ENCODE results near the gene ADGRA1.

ADGRA1 gene

DNA sequence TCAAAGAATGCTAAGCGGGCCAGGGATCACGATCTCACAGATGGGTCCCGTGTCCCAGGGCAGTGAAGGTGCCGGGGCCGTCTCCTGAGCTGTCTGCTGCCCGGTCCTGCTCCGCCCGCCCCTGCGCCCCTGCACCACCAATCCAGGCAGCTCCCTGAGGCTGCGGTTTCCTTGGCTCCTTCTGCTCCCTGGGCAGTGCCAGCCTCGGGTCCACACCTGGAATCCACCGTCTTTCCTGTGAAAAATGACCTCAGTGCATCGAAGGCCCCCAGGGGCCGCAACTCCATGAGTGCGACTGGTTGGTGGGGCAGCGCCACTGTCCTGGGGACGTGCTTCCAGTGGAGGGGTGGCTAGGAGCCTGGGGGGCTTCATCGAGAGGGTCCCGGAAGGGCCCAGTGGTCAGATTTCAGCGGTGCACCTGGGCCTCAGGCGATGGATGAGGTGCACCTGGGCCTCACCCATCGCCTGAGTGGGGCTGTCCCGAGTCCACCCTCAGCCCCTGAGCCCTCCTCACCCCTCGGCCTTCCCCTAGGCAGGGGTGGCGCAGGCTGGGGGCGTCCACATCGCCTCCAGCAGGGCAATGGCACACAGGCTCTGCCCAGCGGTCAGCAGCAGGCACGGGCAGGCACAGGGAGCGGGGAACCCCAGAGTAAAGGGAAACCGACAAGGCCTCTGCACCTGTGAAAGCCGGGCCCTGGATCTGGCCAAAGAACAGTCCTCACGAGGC is 27.2 kb downstream of the ADGRA1 start:
- DNase-seq, result no peak

DNA sequence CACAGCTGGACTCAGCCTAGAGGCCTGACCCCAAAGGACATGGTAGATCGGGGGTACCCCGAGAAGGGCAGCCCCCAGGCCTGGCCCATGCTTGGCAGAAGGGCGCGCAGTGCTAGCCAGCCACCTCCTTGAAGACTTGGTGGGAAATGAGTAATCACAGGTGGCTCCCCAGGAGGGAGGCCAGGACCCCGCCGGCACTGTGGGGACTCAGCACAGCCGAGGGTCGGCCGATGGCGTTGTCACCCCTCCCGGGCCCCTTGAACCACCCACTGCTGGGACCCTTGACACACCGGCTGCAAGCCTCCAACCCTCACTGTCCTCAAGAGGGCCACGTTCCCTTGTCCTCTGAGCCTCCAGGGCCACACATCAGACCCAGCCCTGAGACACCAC is 27.7 kb downstream of the ADGRA1 start:
- DNase-seq, result no peak

DNA sequence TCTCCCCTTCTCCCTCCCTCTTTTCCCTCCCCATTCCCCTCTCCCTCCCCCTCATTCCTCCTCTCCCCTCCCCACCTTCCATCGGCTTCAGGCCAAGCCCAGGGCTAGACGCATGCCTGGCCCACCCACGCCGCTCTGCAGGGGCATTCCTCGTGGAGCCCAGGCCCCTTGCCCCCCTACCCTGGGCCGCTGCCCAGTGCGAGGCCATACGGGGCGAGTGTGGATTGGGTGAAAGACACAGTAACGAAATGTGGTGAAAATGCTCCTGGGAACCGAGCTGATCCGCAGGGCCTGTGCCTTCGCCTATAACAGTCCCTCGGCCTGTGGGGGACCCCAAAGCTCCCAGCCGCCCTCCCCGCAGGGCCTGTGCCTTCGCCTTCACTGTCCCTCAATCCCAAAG is 28.3 kb downstream of the ADGRA1 start:
- DNase-seq, result no peak

DNA sequence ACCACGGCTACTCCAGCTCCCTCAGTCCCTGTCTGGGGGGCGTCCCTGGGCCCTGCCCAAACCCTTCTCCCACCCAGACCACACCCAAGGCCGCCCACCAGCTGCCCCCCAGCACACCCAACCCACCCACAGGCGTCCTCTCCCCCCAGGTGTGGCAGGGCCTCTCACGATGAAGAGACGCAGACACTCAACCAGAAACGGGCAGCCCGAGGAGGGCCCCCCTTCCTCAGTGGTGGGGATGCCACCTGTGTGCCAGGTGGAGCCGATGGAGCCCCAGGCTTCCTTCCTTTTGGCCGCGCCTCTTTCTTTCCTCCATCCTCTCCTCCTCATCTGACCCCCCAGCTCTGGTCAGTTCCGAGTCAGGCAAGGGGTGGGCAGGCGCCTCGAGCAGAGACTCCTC is 28.7 kb downstream of the ADGRA1 start:
- DNase-seq, result no peak

DNA sequence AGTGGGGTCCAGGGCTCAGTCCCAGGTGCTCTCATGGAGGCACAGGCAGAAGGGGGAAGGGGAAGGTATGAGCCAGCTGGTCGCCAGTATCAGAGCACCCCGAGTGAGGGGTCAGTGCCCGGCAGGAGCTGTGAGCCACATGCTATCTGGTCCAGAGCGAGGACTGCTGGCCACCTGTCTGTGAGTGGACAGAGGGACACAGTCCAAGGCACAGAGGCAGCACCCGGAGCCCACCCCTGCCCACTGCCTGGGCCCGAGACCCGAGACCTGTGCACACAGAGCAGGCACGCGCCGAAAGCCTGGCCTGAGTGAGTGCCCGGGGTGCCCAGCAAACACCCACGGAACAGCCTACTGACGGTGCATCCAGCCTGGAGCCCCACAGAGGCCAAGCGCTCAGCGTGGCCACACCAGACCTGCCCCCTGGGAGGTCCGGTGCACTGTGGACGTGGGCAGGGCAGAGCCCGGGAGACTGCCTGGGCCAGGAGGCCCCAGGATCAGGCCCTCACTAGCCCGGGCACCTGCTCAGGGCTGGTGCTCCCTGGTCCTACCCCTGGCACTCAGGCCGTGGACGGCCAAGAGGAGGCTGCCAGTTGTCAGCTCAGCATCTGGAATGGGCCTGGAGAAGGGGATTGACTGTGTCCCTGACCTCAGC is 29.4 kb downstream of the ADGRA1 start:
- no peak for DNase-seq

DNA sequence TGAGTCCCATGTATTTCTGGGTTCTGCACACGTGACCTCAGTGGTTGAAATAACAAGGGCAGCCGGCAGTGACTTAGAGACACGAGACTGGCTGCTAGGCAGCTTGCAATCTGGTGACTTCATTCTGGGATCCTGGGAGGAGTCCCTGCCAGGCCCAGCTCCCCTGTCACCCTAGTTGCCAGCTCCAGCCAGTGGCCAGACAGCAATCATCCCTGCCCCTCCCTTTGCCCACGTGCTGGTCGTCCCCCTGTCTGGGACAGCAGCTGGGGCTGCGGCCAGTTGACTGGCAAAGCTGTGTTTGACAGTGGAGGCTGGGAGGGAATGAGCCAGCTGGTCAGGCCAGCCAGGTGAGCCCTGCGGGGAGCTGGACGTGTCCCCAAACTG is 30.0 kb downstream of the ADGRA1 start:
- DNase-seq, result no peak

DNA sequence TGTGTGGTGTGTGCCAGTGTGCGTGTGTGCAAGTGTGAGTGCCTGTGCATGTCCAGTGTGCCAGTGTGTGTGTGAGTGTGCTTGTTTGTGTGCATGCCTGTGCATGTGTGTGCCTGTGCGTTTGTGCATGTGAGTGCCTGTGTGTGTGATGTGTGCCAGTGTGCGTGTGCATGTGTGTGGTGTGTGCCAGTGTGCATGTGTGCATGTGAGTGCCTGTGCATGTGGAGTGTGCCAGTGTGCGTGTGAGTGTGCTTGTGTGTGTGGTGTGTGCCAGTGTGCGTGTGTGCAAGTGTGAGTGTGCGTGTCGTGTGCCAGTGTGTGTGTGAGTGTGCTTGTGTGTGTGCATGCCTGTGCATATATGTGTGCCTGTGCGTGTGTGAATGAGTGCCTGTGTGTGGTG is 33.8 kb downstream of the ADGRA1 start:
- DNase-seq, result no peak

DNA sequence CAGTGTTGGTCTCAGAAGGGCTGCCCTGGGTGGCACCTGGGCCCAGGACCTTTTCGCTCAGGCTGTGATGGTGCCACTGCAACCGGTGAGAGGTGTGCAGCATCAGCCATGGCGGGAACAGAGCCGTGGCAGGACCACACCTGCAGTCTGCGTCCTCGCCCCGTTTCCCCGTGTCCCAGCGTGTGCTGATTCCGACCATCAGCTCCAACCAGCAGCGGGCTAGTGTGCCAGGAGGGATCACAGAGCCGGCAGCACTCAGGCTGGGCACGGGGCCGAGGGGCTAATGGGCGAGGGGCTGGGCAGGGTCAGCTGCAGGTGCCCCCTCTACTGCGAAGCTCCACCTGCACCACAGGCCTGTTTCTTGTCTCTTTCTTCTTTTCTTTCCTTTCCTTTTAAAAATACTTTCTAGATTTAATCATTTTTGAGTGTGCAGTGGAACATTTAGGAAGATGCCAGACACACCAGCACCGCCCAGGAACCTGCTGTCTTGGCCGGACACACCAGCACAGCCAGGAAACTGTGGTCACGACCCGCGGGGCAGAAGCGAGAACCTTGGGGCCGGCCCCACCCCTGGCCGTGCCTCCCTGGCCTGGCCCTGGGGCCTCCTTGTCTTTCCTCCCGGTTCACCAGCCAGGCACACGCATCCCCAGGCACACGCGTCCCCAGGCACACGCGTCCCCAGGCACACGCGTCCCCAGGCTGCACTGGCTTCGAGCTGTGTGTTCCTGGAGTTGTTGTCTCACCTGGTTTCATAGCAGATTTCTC is 34.6 kb downstream of the ADGRA1 start:
- no peak for DNase-seq

DNA sequence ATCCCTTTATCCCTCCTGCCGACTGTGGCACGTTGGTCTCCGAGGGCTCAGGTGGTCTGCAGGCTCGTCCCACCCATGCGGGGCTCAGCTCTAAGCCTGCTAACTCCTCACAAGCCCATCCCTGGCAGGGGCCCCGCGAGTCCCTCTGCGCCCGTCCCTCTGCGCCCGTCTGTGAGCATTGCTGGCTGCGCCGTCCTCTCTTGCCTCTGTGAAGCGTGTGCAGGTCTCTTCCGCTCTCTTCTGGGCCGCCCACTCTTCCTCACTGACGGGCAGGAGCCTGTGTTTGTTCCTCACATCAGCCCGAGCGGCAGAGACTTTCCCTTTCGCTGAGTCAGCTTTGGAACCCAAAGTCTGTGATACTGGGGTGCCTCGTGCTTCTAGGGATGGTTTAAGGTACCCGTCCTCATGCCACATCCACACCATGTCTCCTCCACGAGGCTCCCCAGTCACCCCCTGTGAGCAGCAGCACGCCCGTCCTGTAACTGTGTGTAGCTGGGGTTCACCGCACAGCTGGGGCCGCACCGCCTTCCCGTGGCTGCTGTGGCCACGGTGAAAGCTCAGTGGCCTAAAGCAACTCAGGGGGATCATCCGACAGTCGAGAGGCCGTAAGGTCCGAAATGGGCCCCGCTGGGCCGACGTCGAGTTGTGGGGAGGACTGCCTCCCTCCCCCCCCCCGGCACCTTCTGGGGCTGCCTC is 35.5 kb downstream of the ADGRA1 start:
- no peak for DNase-seq

DNA sequence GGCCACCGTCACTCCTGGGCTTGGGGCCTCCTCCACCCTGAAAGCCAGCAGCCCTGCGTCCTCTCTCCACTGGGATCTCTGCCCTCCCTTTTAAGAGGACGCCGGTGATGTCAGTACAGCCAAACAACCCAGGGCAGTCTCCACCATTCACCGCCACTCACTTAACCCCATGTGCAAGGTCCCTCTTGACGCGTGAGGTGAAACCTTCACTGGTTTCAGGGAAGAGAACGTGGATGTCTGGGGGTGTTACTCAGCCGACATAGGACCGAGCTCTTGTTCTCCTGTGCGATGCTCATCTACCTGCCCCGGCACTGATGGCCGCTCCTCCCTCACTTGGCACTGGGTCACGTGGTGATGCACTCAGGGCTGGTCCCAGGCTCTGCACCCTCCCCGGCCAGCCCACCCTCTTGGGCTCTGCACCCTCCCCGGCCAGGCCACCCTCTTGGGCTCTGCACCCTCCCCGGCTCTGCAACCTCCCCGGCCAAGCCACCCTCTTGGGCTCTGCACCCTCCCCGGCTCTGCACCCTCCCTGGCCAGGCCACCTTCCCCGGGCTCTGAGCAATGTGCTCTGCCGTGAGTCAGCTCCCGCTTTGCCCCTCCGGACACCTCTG is 36.1 kb downstream of the ADGRA1 start:
- DNase-seq, result no peak

DNA sequence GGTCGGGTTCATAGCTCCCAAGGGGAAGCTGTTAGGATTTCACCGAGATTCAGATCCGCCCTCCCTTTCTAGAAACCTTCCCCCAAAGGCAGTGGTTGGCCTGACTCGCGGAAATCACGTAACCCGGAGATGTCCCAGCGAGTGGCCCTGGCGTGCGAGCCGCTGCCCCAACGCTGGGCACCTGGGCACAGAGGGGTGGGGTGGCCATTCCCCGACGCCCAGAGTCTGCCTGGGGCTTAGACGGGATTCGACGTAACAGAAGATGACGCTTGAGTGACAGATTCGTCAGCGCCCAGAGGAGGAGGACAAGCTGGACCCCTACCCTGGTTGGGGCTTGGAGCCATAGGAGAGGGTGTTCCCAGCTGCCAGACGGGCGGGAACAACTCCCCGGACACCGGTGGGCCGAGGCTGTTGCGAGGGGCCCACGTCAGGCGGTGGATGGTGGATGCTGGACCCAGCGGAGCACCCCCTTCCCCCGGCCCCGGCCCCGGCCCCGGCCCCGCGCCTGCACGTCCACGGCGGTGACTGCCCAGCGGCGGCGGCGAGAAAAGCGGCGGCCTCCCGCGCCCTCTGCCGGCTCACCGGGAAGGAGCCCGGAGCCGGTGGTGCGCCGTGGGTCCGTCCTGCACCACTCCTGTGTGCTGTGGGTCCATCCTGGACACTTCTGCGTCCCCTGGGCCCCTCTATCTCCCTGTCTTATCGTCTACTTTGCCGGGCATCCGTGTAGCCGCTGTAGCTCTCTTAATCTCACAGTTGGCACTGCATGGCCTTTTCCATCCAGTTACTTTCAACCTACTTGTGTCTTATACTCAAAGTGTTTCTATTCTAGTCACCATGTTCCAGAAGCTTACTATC is 36.9 kb downstream of the ADGRA1 start:
- no peak for DNase-seq

DNA sequence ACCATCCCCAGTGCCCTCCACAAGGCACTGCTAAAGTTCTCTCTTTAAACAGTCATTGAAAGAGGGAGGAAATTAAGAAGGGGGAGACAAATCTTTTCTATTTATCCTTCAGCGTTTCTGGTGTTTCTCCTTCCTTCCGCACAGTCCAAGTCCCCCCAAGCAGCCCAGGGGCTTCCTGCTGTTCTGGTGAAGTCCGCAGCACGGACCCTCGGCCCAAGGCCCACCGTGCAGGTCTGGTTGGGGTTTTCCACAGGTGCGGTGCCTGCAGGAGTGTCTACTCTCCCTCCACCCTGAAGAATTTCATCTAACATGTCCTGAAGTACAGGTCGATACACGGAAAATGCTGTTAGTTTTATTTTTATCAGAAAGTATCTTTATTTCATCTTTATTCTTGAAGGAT is 38.2 kb downstream of the ADGRA1 start:
- DNase-seq, result no peak

DNA sequence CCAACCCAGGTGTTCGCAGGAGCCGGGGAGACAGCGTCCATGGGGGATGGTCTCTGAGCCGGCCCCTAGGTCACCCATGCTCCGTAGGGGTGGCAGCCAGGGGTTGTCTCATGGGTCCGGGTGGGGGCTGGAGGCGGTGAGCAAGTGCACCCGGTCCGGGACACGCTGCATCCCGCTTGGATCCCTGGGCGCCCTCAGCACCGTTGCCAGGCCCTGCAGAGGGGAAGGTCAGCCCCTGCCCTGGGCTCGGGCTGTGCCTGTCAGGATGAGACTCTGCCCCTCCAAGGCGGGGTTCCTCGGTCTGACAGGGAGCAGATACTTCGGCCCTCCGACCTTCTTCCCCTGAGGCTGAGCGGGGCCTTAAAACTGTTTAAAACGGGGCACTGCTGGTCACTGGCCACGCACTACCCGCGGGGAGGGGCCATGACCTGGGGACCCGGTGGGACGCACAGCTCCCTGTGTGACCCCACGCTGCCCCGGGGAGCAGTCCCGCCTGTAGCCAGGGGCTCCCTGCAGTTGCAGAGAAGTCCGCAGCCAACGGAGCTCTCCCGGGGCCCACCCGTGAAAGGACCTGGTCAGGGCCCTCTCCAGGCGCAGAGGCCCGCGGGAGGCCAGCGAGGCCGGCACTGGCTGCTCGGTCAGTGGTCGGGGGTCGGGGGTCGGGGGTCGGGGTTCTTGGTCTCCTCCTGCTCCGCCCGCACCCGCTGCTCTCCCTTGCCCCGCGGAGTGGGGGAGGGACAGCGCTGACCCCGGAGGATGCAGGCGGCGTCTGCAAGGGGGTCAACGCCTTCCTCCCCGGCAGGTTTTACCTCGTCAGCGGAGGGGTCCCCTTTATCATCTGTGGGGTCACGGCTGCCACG is 38.9 kb downstream of the ADGRA1 start:
- DNase-seq, result no peak

DNA sequence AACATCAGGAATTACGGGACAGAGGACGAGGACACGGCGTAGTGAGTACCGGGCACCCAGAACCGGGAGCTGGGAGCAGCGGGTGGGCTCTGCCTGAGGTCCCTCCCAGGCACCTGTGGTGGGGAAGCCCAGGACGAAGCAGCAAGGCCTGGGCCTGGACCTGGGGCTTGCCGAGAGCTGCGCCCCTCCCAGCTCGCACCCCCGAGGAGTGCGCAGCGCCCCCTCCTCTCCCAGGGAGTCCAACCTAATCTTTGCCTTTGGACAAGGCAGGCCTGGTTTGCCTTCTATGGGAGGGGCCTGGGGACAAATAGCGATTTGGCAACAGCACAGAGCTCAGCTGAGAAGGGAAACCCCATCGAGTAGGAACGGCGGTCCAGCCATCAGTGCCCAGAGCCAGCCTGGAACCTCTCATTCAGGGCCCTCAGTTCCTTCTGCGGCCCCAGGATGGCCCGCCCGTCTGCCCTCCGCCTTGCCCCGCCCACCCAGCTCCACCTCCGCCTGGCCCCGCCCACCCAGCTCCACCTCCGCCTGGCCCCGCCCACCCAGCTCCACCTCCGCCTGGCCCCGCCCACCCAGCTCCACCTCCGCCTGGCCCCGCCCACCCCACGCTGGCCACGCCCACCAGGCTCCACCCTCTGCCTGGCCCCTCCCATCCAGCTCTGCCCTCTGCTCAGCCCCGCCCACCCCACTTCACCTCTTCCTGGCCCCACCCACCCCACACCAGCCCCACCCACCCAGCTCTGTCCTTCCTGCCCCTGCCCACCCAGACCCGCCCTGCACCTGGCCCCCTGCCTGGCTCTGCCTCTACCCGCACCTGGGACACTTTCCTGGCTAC is 39.8 kb downstream of the ADGRA1 start:
- no peak for DNase-seq

DNA sequence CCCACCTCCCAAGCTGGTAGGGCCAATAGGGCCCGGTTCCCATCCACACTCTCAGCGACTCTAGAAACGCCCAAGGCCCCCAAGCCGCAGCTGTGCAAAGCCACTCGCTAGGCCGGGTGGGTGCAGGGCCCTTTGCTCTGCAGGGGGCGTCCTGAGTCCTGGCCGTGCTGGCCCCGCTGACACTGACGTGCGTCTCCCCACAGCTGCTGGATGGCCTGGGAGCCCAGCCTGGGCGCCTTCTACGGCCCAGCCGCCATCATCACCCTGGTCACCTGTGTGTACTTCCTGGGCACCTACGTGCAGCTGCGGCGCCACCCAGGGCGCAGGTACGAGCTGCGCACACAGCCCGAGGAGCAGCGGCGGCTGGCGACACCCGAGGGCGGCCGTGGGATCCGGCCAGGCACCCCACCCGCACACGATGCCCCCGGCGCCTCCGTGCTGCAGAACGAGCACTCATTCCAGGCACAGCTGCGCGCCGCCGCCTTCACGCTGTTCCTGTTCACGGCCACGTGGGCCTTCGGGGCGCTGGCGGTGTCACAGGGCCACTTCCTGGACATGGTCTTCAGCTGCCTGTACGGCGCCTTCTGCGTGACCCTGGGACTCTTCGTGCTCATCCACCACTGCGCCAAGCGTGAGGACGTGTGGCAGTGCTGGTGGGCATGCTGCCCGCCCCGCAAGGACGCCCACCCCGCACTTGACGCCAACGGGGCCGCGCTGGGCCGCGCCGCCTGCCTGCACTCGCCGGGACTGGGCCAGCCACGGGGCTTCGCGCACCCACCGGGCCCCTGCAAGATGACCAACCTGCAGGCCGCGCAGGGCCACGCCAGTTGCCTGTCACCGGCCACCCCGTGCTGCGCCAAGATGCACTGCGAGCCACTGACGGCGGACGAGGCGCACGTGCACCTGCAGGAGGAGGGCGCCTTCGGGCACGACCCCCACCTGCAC is 40.7 kb downstream of the ADGRA1 start:
- DNase-seq, result no peak

DNA sequence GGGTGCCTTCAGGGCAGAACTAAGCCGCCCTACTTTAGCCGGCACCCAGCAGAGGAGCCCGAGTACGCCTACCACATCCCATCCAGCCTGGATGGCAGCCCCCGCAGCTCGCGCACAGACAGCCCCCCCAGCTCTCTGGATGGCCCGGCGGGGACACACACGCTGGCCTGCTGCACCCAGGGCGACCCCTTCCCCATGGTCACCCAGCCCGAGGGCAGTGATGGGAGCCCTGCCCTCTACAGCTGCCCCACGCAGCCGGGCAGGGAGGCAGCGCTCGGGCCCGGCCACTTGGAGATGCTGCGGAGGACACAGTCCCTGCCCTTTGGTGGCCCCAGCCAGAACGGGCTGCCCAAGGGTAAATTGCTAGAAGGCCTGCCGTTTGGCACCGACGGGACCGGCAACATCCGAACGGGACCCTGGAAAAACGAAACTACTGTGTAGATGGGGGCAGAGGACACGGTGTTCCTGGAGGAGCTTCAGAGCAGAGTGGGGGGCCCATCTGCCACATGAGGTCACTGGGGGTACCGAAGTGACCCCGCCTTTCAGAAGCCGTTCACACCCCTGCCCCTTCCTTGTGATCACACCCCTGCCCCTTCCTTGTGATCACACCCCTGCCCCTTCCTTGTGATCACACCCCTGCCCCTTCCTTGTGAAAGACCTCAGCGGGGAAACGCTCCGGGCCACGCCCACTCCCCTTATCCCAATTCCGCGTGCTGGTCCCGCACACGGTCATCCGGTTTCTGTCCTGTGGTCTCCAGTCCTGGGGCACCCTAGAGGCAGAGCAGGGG is 41.5 kb downstream of the ADGRA1 start:
- no peak for DNase-seq

DNA sequence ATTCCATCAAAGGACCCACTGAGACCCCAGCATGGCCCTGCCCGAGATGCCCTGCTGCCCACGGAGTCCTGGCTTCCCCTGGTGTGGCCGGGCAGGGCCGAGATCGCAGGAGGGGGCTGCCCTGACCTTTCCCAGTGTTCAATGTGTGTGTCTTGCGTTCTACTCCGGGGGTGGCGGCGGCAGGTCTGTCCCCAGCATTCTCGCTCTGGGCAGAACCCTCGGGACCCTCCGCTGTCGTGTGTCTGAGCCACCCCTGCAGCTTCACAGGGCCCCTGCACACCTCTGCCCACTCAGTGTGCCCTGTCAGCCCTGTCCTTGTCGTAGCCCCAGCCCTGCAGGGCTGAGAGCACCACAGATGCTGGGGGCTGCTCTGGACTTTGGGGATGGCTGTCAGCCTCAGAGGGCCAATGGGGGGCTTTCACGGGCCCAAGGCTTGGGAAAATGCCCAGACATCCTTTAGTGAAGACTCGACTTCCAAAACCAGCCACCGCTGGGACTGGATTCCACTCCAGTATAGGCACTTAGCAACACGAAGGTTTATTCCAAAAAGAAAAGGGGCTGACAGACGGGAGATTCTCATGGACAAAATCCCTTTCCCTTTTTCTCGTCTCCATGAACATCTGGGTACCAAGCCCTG is 42.3 kb downstream of the ADGRA1 start:
- no peak for DNase-seq

DNA sequence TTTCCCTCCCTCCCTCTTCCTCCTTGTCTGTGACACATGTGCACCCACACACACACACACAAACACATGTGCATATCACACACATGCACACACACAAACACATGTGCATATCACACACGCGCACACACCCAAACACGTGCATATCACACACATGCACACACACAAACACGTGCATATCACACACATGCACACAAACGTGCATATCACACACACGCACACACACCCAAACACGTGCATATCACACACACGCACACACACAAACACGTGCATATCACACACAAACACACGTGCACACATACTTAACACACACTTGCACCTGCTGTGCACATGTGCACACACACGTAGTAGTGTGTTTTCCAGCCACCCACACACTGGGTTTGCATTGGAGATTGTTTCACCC is 42.9 kb downstream of the ADGRA1 start:
- no peak for DNase-seq
